GM21529 (cell line): ENCODE data around the gene LINC01488.

Source experiments
- ATAC-seq: cut with Tn5 transposase; IDR thresholded peaks from one replicate; pipeline ENCODE4 v1.9.1; 2021; ENCODE audit not compliant: unreplicated experiment

Gene LINC01488

GRCh38 chr11:69475141-69475865, 6.2 kb upstream of the LINC01488 start:
- no peak for ATAC-seq

GRCh38 chr11:69475866-69476471, 5.5 kb upstream of the LINC01488 start:
- no peak for ATAC-seq

GRCh38 chr11:69476509-69476961, 4.9 kb upstream of the LINC01488 start:
- ATAC-seq, result no peak

- no peak for ATAC-seq
Observed at GRCh38 chr11:69477086-69477485, 4.4 kb upstream of the LINC01488 start.

GRCh38 chr11:69479591-69480271, 1.7 kb upstream of the LINC01488 start:
- ATAC-seq, result no peak

GRCh38 chr11:69480547-69481392, 693 bp upstream of the LINC01488 start:
- ATAC-seq, result no peak

- ATAC-seq, result no peak
Observed at GRCh38 chr11:69482322-69482721, 859 bp downstream of the LINC01488 start.

- no peak for ATAC-seq
Observed at GRCh38 chr11:69483170-69483569, 1.7 kb downstream of the LINC01488 start.

GRCh38 chr11:69483691-69484426, 2.4 kb downstream of the LINC01488 start:
- ATAC-seq, result no peak

- no peak for ATAC-seq
Observed at GRCh38 chr11:69484427-69485259, 3.2 kb downstream of the LINC01488 start.

GRCh38 chr11:69485337-69486041, 4.0 kb downstream of the LINC01488 start:
- ATAC-seq, result no peak

GRCh38 chr11:69486056-69486772, 4.8 kb downstream of the LINC01488 start:
- no peak for ATAC-seq

- ATAC-seq, result no peak
Observed at GRCh38 chr11:69486773-69487291, 5.4 kb downstream of the LINC01488 start.

GRCh38 chr11:69487391-69487790, 5.9 kb downstream of the LINC01488 start:
- ATAC-seq, result no peak

GRCh38 chr11:69487849-69488542, 6.5 kb downstream of the LINC01488 start:
- no peak for ATAC-seq

GRCh38 chr11:69488543-69488940, 7.1 kb downstream of the LINC01488 start:
- ATAC-seq, result no peak

- no peak for ATAC-seq
Observed at GRCh38 chr11:69489031-69489745, 7.7 kb downstream of the LINC01488 start.
